Measurements from ENCODE around the gene ANO7. TPM values are rescaled to one million over a fixed set of nuclear protein-coding genes. Genes with fewer than 3 reads are reported as not detected.

Gene ANO7
- total and polyA plus RNA-seq, 4 donors = 0.71 to 1.1 (median 0.86) TPM

DNA sequence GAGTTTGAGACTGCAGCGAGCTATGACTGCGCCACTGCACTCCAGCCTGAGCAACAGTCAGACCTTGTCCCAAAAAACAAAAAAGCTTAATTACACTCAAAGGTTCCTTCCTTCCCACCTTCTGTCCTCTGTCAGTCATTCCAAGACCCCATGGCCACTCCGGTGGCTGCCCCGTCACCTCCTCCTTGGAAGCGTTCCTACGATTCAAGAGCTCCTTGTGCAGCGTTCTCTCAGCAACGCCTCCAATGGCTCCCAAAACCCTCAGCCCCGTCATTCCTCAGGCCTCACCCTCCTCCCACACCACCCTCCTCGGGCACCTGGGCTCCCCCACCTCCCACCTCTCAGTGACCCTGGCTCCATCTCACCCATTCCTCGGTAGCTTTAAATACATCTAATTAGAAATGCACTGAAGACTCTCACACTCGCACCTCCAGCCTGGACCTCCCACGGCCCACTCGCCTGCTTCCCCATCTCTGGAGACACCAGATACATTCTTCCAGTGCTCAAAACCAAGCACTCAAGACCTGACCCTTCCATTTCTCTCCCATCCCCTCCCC is 47.2 kb upstream of the ANO7 start:
- 94 to 95% methylated on average over 14 of the region's 14 CpGs for whole genome bisulfite sequencing, 2 donors
- no peak overlapping the region for H3K27ac ChIP-seq (ENCODE audit: low read depth in 1 of 2, low read length in 1 of 2)
- DNase-seq (no peak), ATAC-seq (ENCODE audit: insufficient read depth, low FRiP score) (no peak)
- H3K9ac ChIP-seq (ENCODE audit: insufficient read depth in 1 of 2, low read length in 2 of 2) = no peak overlapping the region
- TF ChIP-seq, protein P1, sequence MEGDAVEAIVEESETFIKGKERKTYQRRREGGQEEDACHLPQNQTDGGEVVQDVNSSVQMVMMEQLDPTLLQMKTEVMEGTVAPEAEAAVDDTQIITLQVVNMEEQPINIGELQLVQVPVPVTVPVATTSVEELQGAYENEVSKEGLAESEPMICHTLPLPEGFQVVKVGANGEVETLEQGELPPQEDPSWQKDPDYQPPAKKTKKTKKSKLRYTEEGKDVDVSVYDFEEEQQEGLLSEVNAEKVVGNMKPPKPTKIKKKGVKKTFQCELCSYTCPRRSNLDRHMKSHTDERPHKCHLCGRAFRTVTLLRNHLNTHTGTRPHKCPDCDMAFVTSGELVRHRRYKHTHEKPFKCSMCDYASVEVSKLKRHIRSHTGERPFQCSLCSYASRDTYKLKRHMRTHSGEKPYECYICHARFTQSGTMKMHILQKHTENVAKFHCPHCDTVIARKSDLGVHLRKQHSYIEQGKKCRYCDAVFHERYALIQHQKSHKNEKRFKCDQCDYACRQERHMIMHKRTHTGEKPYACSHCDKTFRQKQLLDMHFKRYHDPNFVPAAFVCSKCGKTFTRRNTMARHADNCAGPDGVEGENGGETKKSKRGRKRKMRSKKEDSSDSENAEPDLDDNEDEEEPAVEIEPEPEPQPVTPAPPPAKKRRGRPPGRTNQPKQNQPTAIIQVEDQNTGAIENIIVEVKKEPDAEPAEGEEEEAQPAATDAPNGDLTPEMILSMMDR (IDR thresholded peaks at IDR 0.05; ENCODE audit: control extremely low read depth, extremely low read depth) = no peak
- H3K9me3 ChIP-seq (ENCODE audit: control insufficient read depth in 4 of 4, insufficient read depth in 3 of 4, low read length in 3 of 4) = no peaks in the 10 kb centered on the region
- no peaks in the 10 kb centered on the region for H3K27me3 ChIP-seq (ENCODE audit: control insufficient read depth in 3 of 3, insufficient read depth in 3 of 3, low read length in 2 of 3)
- no peak overlapping the region for H3K4me3 ChIP-seq
- peaks cover 0 to 2% (median 0%) of the 10 kb centered on the region in 5 donors for H3K4me1 ChIP-seq (ENCODE audit: control insufficient read depth in 5 of 5, insufficient read depth in 5 of 5, low read length in 5 of 5)
- H3K36me3 ChIP-seq (ENCODE audit: control insufficient read depth in 4 of 4, insufficient read depth in 4 of 4, low read length in 4 of 4) = peaks cover 0 to 22% (median 8%) of the 10 kb centered on the region in 4 donors

GRCh38 chr2:241142063-241142462 is 46.4 kb upstream of the ANO7 start:
- ATAC-seq (ENCODE audit: insufficient read depth, low FRiP score) (no peak), DNase-seq (no peak)
- 94 to 96% methylated on average over 6 of the region's 6 CpGs for WGBS, 2 donors

GRCh38 chr2:241142593-241142992 is 45.9 kb upstream of the ANO7 start:
- WGBS, 2 donors = 91 to 95% methylated on average over 9 of the region's 9 CpGs
- no peaks in the 10 kb centered on the region for H3K9me3 ChIP-seq (ENCODE audit: control insufficient read depth in 4 of 4, insufficient read depth in 3 of 4, low read length in 3 of 4)

More at GRCh38 chr2:241142063-241142462, 46.4 kb upstream of the ANO7 start:
- H3K4me3 ChIP-seq = no peak overlapping the region
- H3K9me3 ChIP-seq (ENCODE audit: control insufficient read depth in 4 of 4, insufficient read depth in 3 of 4, low read length in 3 of 4) = no peaks in the 10 kb centered on the region
- no peak overlapping the region for H3K9ac ChIP-seq (ENCODE audit: insufficient read depth in 1 of 2, low read length in 2 of 2)
- TF ChIP-seq, protein P1 (IDR thresholded peaks at IDR 0.05; ENCODE audit: control extremely low read depth, extremely low read depth) = no peak
- peaks cover 0 to 16% (median 8%) of the 10 kb centered on the region in 4 donors for H3K36me3 ChIP-seq (ENCODE audit: control insufficient read depth in 4 of 4, insufficient read depth in 4 of 4, low read length in 4 of 4)
- H3K27me3 ChIP-seq (ENCODE audit: control insufficient read depth in 3 of 3, insufficient read depth in 3 of 3, low read length in 2 of 3) = no peaks in the 10 kb centered on the region
- H3K27ac ChIP-seq (ENCODE audit: low read depth in 1 of 2, low read length in 1 of 2) = no peak overlapping the region
- H3K4me1 ChIP-seq (ENCODE audit: control insufficient read depth in 5 of 5, insufficient read depth in 5 of 5, low read length in 5 of 5) = no peaks in the 10 kb centered on the region

More at GRCh38 chr2:241142593-241142992, 45.9 kb upstream of the ANO7 start:
- ATAC-seq (ENCODE audit: insufficient read depth, low FRiP score) (no peak), DNase-seq (no peak)
- no peaks in the 10 kb centered on the region for H3K27me3 ChIP-seq (ENCODE audit: control insufficient read depth in 3 of 3, insufficient read depth in 3 of 3, low read length in 2 of 3)
- H3K36me3 ChIP-seq (ENCODE audit: control insufficient read depth in 4 of 4, insufficient read depth in 4 of 4, low read length in 4 of 4) = peaks cover 0 to 13% (median 8%) of the 10 kb centered on the region in 4 donors
- H3K4me1 ChIP-seq (ENCODE audit: control insufficient read depth in 5 of 5, insufficient read depth in 5 of 5, low read length in 5 of 5) = no peaks in the 10 kb centered on the region
- no peak overlapping the region for H3K27ac ChIP-seq (ENCODE audit: low read depth in 1 of 2, low read length in 1 of 2)
- TF ChIP-seq, protein P1 (IDR thresholded peaks at IDR 0.05; ENCODE audit: control extremely low read depth, extremely low read depth) = no peak
- no peak overlapping the region for H3K4me3 ChIP-seq
- H3K9ac ChIP-seq (ENCODE audit: insufficient read depth in 1 of 2, low read length in 2 of 2) = no peak overlapping the region

Measured in lung (tissue), 12 donors.